H9 (cell line): ENCODE measurements around the gene SHB. TPM values are rescaled to one million over a fixed set of nuclear protein-coding genes. Genes with fewer than 3 reads are reported as not detected.

Experiments
- DNase-seq: peaks from one replicate; pipeline ENCODE4 v3.0.0-alpha.2; 2017
- H2AFZ ChIP-seq: one replicate; pipeline ENCODE4 v1.6.1; 2013; ENCODE audit warnings: mild to moderate bottlenecking, low read length, control low read depth, moderate library complexity
- H2AK5ac ChIP-seq: 2 replicates; pipeline ENCODE4 v1.6.1; 2013; ENCODE audit warnings: low read length, control low read depth, mixed read lengths; ENCODE audit not compliant: insufficient read length
- H2BK120ac ChIP-seq: one replicate; pipeline ENCODE4 v1.6.1; 2013; ENCODE audit warnings: low read depth, mild to moderate bottlenecking, low read length, control low read depth, inconsistent platforms; ENCODE audit not compliant: poor library complexity, severe bottlenecking
- H2BK12ac ChIP-seq: 2 replicates; pipeline ENCODE4 v1.6.1; 2013; ENCODE audit warnings: low read length, control low read depth, mixed read lengths, low read depth; ENCODE audit not compliant: insufficient read length
- H2BK15ac ChIP-seq: 2 replicates; pipeline ENCODE4 v1.6.1; 2013; ENCODE audit warnings: low read depth, low read length, control low read depth
- H2BK20ac ChIP-seq: one replicate; pipeline ENCODE4 v1.6.1; 2013; ENCODE audit warnings: low read depth, mild to moderate bottlenecking, low read length, control low read depth, inconsistent platforms; ENCODE audit not compliant: poor library complexity, severe bottlenecking
- H2BK5ac ChIP-seq: 2 replicates; pipeline ENCODE4 v1.6.1; 2013; ENCODE audit warnings: low read length, control low read depth, mixed read lengths; ENCODE audit not compliant: insufficient read length
- H3K14ac ChIP-seq: 2 replicates; pipeline ENCODE4 v1.6.1; 2013; ENCODE audit warnings: low read length, control low read depth; ENCODE audit not compliant: insufficient read depth
- H3K18ac ChIP-seq: 2 replicates; pipeline ENCODE4 v1.6.1; 2013; ENCODE audit warnings: low read depth, mild to moderate bottlenecking, mixed read lengths, low read length, control low read depth; ENCODE audit not compliant: insufficient read length
- H3K23ac ChIP-seq: 2 replicates; pipeline ENCODE4 v1.6.1; 2013; ENCODE audit warnings: low read length, control low read depth, mixed read lengths, low read depth; ENCODE audit not compliant: insufficient read length
- H3K23me2 ChIP-seq: 2 replicates; pipeline ENCODE4 v1.6.1; 2013; ENCODE audit warnings: low read depth, mild to moderate bottlenecking, mixed read lengths, low read length, control low read depth; ENCODE audit not compliant: insufficient read length, poor library complexity, severe bottlenecking
- H3K27ac ChIP-seq: 2 replicates; pipeline ENCODE4 v1.5.1; 2013; ENCODE audit warnings: low read length, control low read depth, mixed read lengths, low read depth; ENCODE audit not compliant: insufficient read length
- H3K27me3 ChIP-seq: 2 replicates; pipeline ENCODE4 v1.6.1; 2013; ENCODE audit warnings: low read length, control low read depth, inconsistent platforms; ENCODE audit not compliant: insufficient read depth
- H3K4ac ChIP-seq: 2 replicates; pipeline ENCODE4 v1.6.1; 2013; ENCODE audit warnings: low read depth, mild to moderate bottlenecking, control low read depth, inconsistent platforms, low read length, moderate library complexity
- H3K4me1 ChIP-seq: 2 replicates; pipeline ENCODE4 v1.6.1; 2013; ENCODE audit warnings: low read length, control low read depth, inconsistent platforms; ENCODE audit not compliant: insufficient read depth
- H3K4me2 ChIP-seq: 2 replicates; pipeline ENCODE4 v1.6.1; 2013; ENCODE audit warnings: low read length, control low read depth, mixed read lengths; ENCODE audit not compliant: insufficient read length, insufficient read depth
- H3K56ac ChIP-seq: 2 replicates; pipeline ENCODE4 v1.6.1; 2013; ENCODE audit warnings: low read depth, mild to moderate bottlenecking, mixed read lengths, low read length, control low read depth; ENCODE audit not compliant: insufficient read length
- H3K79me1 ChIP-seq: 2 replicates; pipeline ENCODE4 v1.6.1; 2013; ENCODE audit warnings: low read depth, mild to moderate bottlenecking, moderate library complexity, low read length, control low read depth, inconsistent platforms; ENCODE audit not compliant: insufficient read depth, poor library complexity, severe bottlenecking
- H3K79me2 ChIP-seq: 2 replicates; pipeline ENCODE4 v1.6.1; 2013; ENCODE audit warnings: low read length, control low read depth, inconsistent platforms; ENCODE audit not compliant: insufficient read depth
- H3K9ac ChIP-seq: 2 replicates; pipeline ENCODE4 v1.6.1; 2013; ENCODE audit warnings: low read length, control low read depth, mixed read lengths; ENCODE audit not compliant: insufficient read length; ENCODE audit errors: extremely low read depth
- H3K9me3 ChIP-seq: one replicate; pipeline ENCODE4 v1.6.1; 2013; ENCODE audit warnings: low read depth, low read length, inconsistent platforms; ENCODE audit not compliant: control insufficient read depth
- H3T11ph ChIP-seq: one replicate; pipeline ENCODE4 v1.6.1; 2013; ENCODE audit warnings: mild to moderate bottlenecking, low read length, control low read depth, inconsistent platforms
- H4K20me1 ChIP-seq: one replicate; pipeline ENCODE4 v1.6.1; 2013; ENCODE audit not compliant: control insufficient read depth, insufficient read length, insufficient read depth
- H4K5ac ChIP-seq: 2 replicates; pipeline ENCODE4 v1.6.1; 2013; ENCODE audit warnings: low read depth, mild to moderate bottlenecking, mixed read lengths, low read length, control low read depth; ENCODE audit not compliant: insufficient read length
- H4K8ac ChIP-seq: replicated peaks from 2 replicates; pipeline ENCODE4 v1.6.1; 2013; ENCODE audit warnings: low read length, control low read depth, mixed read lengths, low read depth; ENCODE audit not compliant: insufficient read length
- H4K91ac ChIP-seq: 2 replicates; pipeline ENCODE4 v1.6.1; 2013; ENCODE audit warnings: low read depth, mild to moderate bottlenecking, moderate library complexity, mixed read lengths, low read length, control low read depth; ENCODE audit not compliant: insufficient read length
- H3K27ac Mint-ChIP-seq, 3 experiments: 2 replicates in 2 of 3; 3 replicates in 1 of 3; pipeline ENCODE4 v1.8.0; 2020 to 2021; ENCODE audit warnings: mixed read lengths in 3 of 3, mild to moderate bottlenecking in 1 of 3, moderate library complexity in 1 of 3
- H3K27me3 Mint-ChIP-seq: 2 replicates; pipeline ENCODE4 v1.8.0; 2021; ENCODE audit warnings: low read depth, mild to moderate bottlenecking, moderate library complexity, mixed read lengths
- H3K36me3 Mint-ChIP-seq, 3 experiments: 2 replicates in 2 of 3; 3 replicates in 1 of 3; pipeline ENCODE4 v1.8.0; 2020 to 2021; ENCODE audit warnings: low read depth in 3 of 3, mixed read lengths in 3 of 3; ENCODE audit not compliant: insufficient read depth in 1 of 3
- H3K4me1 Mint-ChIP-seq, 2 experiments: 2 replicates each; pipeline ENCODE4 v1.8.0; 2020; ENCODE audit warnings: mixed read lengths in 2 of 2
- H3K4me3 Mint-ChIP-seq, 2 experiments: 2 replicates in 1 of 2; 3 replicates in 1 of 2; pipeline ENCODE4 v1.8.0; 2020 to 2021; ENCODE audit warnings: mild to moderate bottlenecking in 2 of 2, mixed read lengths in 2 of 2, moderate library complexity in 1 of 2
- H3K9me3 Mint-ChIP-seq, 2 experiments: 2 replicates in 1 of 2; 3 replicates in 1 of 2; pipeline ENCODE4 v1.8.0; 2020; ENCODE audit warnings: mild to moderate bottlenecking in 2 of 2, mixed read lengths in 2 of 2, moderate library complexity in 1 of 2
- WGBS: extraction: QIAGEN DNeasy Blood & Tissue Kit; methylation state at CpG from one replicate; pipeline ENCODE4 v1.1.7; 2013; ENCODE audit warnings: missing lambda C conversion rate, low lambda C conversion rate, mixed read lengths; ENCODE audit not compliant: insufficient read length; ENCODE audit errors: extremely low coverage; 5-methylcytosine and 5-hydroxymethylcytosine counted together
- total RNA-seq: library from RNA; stranded (reverse); gene quantifications from 2 replicates; pipeline ENCODE4 v1.2.1, GENCODE V29; 2021
- TF ChIP-seq, protein P1 (sequence below): fragments of 200-600 bp; sonication (generic); conservative IDR thresholded peaks from 3 replicates; pipeline ENCODE4 v1.8.0; 2021; ENCODE audit warnings: antibody characterized with exemption, mild to moderate bottlenecking

The SHB gene
- total RNA-seq, 1 experiment from 2014 or later, result 14.6 TPM

DNA sequence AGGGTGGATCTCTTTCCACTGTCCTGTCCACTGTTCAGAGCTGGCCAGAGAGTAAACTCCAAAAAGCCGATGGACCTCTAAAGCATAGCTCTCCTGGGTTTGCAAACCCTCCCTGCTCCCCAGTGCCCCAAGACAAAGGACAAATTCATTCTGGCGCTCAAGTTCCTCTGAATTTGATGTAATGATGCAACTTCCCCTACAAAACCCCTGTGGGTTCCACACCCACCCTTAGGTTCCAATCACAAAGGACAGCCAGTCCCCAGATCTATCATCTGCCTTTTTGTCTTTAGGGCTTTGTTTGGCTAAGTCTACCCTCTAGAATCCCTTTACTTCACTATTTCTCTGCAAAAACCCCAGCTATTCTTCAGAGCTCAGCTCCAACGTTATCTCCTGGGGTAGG is 107.7 kb downstream of the SHB start:
- Histone ChIP-seq H3K4me1 (no peaks in the 10 kb centered on the region), H2AFZ (no peak overlapping the region), H2BK15ac (no peak overlapping the region), H4K5ac (no peak overlapping the region), H3K9ac (no peak overlapping the region), H4K91ac (no peak overlapping the region), H3K56ac (no peak overlapping the region), H3K23ac (no peak overlapping the region), H3K4ac (no peak overlapping the region), H2AK5ac (no peak overlapping the region), H3K27me3 (no peaks in the 10 kb centered on the region), H2BK20ac (no peak overlapping the region), H2BK12ac (no peak overlapping the region), H3K18ac (no peak overlapping the region), H3K79me1 (no peaks in the 10 kb centered on the region), H2BK5ac (no peak overlapping the region), H2BK120ac (no peak overlapping the region), H3T11ph (no peak overlapping the region), H3K79me2 (no peaks in the 10 kb centered on the region; the same call in 1 of the 2 replicates), H3K4me2 (no peak overlapping the region), H4K20me1 (no peaks in the 10 kb centered on the region), H3K14ac (no peak overlapping the region), H3K27ac (no peak overlapping the region), H4K8ac (no peak overlapping the region), H3K9me3 (no peaks in the 10 kb centered on the region), H3K23me2 (no peaks in the 10 kb centered on the region)
- Mint-ChIP-seq H3K27me3 (no peaks in the 10 kb centered on the region), H3K27ac (peak overlapping the region in 2 of 3 experiments; percentile 91 to 93; a peak in 3 of 7 replicates), H3K4me1 (peaks cover 19 to 21% of the 10 kb centered on the region in 2 experiments), H3K36me3 (no peaks in the 10 kb centered on the region; a peak in 1 of 7 replicates), H3K4me3 (no peak overlapping the region), H3K9me3 (no peaks in the 10 kb centered on the region)
- TF ChIP-seq, protein P1, sequence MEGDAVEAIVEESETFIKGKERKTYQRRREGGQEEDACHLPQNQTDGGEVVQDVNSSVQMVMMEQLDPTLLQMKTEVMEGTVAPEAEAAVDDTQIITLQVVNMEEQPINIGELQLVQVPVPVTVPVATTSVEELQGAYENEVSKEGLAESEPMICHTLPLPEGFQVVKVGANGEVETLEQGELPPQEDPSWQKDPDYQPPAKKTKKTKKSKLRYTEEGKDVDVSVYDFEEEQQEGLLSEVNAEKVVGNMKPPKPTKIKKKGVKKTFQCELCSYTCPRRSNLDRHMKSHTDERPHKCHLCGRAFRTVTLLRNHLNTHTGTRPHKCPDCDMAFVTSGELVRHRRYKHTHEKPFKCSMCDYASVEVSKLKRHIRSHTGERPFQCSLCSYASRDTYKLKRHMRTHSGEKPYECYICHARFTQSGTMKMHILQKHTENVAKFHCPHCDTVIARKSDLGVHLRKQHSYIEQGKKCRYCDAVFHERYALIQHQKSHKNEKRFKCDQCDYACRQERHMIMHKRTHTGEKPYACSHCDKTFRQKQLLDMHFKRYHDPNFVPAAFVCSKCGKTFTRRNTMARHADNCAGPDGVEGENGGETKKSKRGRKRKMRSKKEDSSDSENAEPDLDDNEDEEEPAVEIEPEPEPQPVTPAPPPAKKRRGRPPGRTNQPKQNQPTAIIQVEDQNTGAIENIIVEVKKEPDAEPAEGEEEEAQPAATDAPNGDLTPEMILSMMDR, result no peak
- WGBS, result no CpG with 5 or more reads among the region's 3 CpGs
- DNase-seq, result no peak
